ENCODE results near the gene IRF6.
"Not testable (repeated sequence)": the region's sequence is repeated elsewhere in the genome, so short reads cannot be mapped to it uniquely, and the experiment has no call there.

Gene IRF6

GRCh38 chr1:209823143-209824041 lies 17.4 kb upstream of the IRF6 start:
- no peak for DNase-seq (ENCODE audit: low read depth in 2 of 2)

- DNase-seq (ENCODE audit: low read depth in 2 of 2), result no peak
Observed at GRCh38 chr1:209822706-209823105, 16.8 kb upstream of the IRF6 start.

GRCh38 chr1:209820986-209821385 lies 15.0 kb upstream of the IRF6 start:
- no peak for DNase-seq (ENCODE audit: low read depth in 2 of 2)

GRCh38 chr1:209819058-209819457 lies 13.1 kb upstream of the IRF6 start:
- no peak for DNase-seq (ENCODE audit: low read depth in 2 of 2)

- DNase-seq (ENCODE audit: low read depth in 2 of 2), result no peak
Observed at GRCh38 chr1:209817691-209818090, 11.7 kb upstream of the IRF6 start.

- DNase-seq (ENCODE audit: low read depth in 2 of 2), result no peak
Observed at GRCh38 chr1:209816923-209817322, 11.0 kb upstream of the IRF6 start.

- no peak for DNase-seq (ENCODE audit: low read depth in 2 of 2)
Observed at GRCh38 chr1:209815931-209816341, 10.0 kb upstream of the IRF6 start.

- DNase-seq (ENCODE audit: low read depth in 2 of 2), result no peak
Observed at GRCh38 chr1:209815490-209815889, 9.5 kb upstream of the IRF6 start.

GRCh38 chr1:209813902-209814301 lies 8.0 kb upstream of the IRF6 start:
- no peak for DNase-seq (ENCODE audit: low read depth in 2 of 2)

GRCh38 chr1:209810783-209811182 lies 4.8 kb upstream of the IRF6 start:
- no peak for DNase-seq (ENCODE audit: low read depth in 2 of 2)

GRCh38 chr1:209809611-209810010 lies 3.7 kb upstream of the IRF6 start:
- no peak for DNase-seq (ENCODE audit: low read depth in 2 of 2)

- no peak for DNase-seq (ENCODE audit: low read depth in 2 of 2)
Observed at GRCh38 chr1:209808059-209808581, 2.2 kb upstream of the IRF6 start.

- no peak for DNase-seq (ENCODE audit: low read depth in 2 of 2)
Observed at GRCh38 chr1:209807509-209807908, 1.6 kb upstream of the IRF6 start.

- no peak for DNase-seq (ENCODE audit: low read depth in 2 of 2)
Observed at GRCh38 chr1:209805341-209805781, 581 bp downstream of the IRF6 start.

GRCh38 chr1:209803568-209803967 lies 2.4 kb downstream of the IRF6 start:
- no peak for DNase-seq (ENCODE audit: low read depth in 2 of 2)

- DNase-seq (ENCODE audit: low read depth in 2 of 2), result no peak
Observed at GRCh38 chr1:209802780-209803152, 3.2 kb downstream of the IRF6 start.

GRCh38 chr1:209802117-209802779 lies 3.7 kb downstream of the IRF6 start:
- DNase-seq (ENCODE audit: low read depth in 2 of 2), result no peak

- DNase-seq (ENCODE audit: low read depth in 2 of 2), result no peak
Observed at GRCh38 chr1:209800984-209801834, 4.7 kb downstream of the IRF6 start.

- no peak for DNase-seq (ENCODE audit: low read depth in 2 of 2)
Observed at GRCh38 chr1:209797978-209798639, 7.8 kb downstream of the IRF6 start.

GRCh38 chr1:209793711-209794110 lies 12.2 kb downstream of the IRF6 start:
- not testable (repeated sequence) for DNase-seq (ENCODE audit: low read depth in 2 of 2)

GRCh38 chr1:209791920-209792319 lies 14.0 kb downstream of the IRF6 start:
- no peak for DNase-seq (ENCODE audit: low read depth in 2 of 2)

Data from stimulated activated CD4-positive, alpha-beta T cell treated with anti-CD3 and anti-CD28 coated beads, Interleukin-4, amount 100 ng/mL, for 48 hours (primary cell).